H1 (cell line): ENCODE data around the gene TEAD2. TPM values are rescaled to one million over a fixed set of nuclear protein-coding genes. Genes with fewer than 3 reads are reported as not detected.
A peak's percentile ranks its signal among the peaks of the same experiment; 100 is the strongest.

Source experiments
- CTCF ChIA-PET: fragments of 300-600 bp; sonication (Branson Sonifier 250); formaldehyde crosslinking; loops from one replicate; lab custom pipeline; 2021; ENCODE audit not compliant: partially characterized antibody; lab: Charles Lee
- POLR2A ChIA-PET: fragments of 300-600 bp; sonication (Branson Sonifier 250); formaldehyde crosslinking; loops from one replicate; lab custom pipeline; 2021; ENCODE audit warnings: inconsistent platforms; ENCODE audit not compliant: partially characterized antibody; lab: Charles Lee
- DNase-seq, 2 experiments: peaks; one replicate each; pipeline versions ENCODE4 v3.0.0 to v3.0.0-alpha.2; 2010 to 2022; ENCODE audit warnings: low spot score in 2 of 2, low read depth in 1 of 2, mixed read lengths in 1 of 2
- FAIRE-seq: peaks from 2 replicates; lab custom pipeline; 2011; peaks lifted over from hg19 to GRCh38; lab: Jason Lieb, UNC
- H2AFZ ChIP-seq: 2 replicates; pipeline ENCODE4 v1.8.1; 2012; ENCODE audit warnings: low read length, inconsistent platforms
- H2AK5ac ChIP-seq: 2 replicates; pipeline ENCODE4 v1.6.1; 2013; ENCODE audit warnings: low read depth, low read length
- H2BK120ac ChIP-seq: replicated peaks from 2 replicates; pipeline ENCODE3; 2013; ENCODE audit warnings: low read depth, low read length, inconsistent platforms
- H2BK12ac ChIP-seq: 2 replicates; pipeline ENCODE4 v1.6.1; 2013; ENCODE audit warnings: low read depth, low read length
- H2BK15ac ChIP-seq: 2 replicates; pipeline ENCODE4 v1.6.1; 2013; ENCODE audit warnings: low read length
- H2BK20ac ChIP-seq: 2 replicates; pipeline ENCODE4 v1.6.1; 2013; ENCODE audit warnings: low read length
- H2BK5ac ChIP-seq: 2 replicates; pipeline ENCODE4 v1.6.1; 2013; ENCODE audit warnings: low read depth, low read length
- H3K14ac ChIP-seq: 2 replicates; pipeline ENCODE4 v1.6.1; 2013; ENCODE audit warnings: inconsistent platforms; ENCODE audit not compliant: insufficient read length
- H3K18ac ChIP-seq: 2 replicates; pipeline ENCODE4 v1.6.1; 2013; ENCODE audit warnings: low read length; ENCODE audit errors: extremely low read depth
- H3K23ac ChIP-seq: 2 replicates; pipeline ENCODE4 v1.6.1; 2013; ENCODE audit warnings: inconsistent platforms; ENCODE audit not compliant: insufficient read length
- H3K23me2 ChIP-seq: 2 replicates; pipeline ENCODE4 v1.6.1; 2013; ENCODE audit warnings: low read depth, low read length
- H3K27ac ChIP-seq: 2 replicates; pipeline ENCODE4 v1.6.1; 2011; ENCODE audit warnings: low read depth, low read length, inconsistent platforms
- H3K27me3 ChIP-seq, 4 experiments: replicated peaks in 1 of 4; 1 replicate in 1 of 4; 2 replicates in 3 of 4; pipeline versions ENCODE4 v1.6.1 to v1.8.1; 2011 to 2013; ENCODE audit warnings: low read length in 3 of 4, mild to moderate bottlenecking in 3 of 4, inconsistent platforms in 2 of 4, mixed read lengths in 2 of 4, moderate library complexity in 1 of 4; ENCODE audit not compliant: control insufficient read depth in 3 of 4, insufficient read depth in 3 of 4; ENCODE audit errors: extremely low read depth in 1 of 4
- H3K36me3 ChIP-seq, 4 experiments: 2 replicates each; pipeline versions ENCODE4 v1.6.1 to v1.8.1; 2011 to 2013; ENCODE audit warnings: mild to moderate bottlenecking in 4 of 4, low read length in 3 of 4, moderate library complexity in 2 of 4, control low read depth in 1 of 4, inconsistent platforms in 1 of 4; ENCODE audit not compliant: insufficient read depth in 4 of 4, control insufficient read depth in 2 of 4
- H3K4ac ChIP-seq: replicated peaks from 2 replicates; pipeline ENCODE3; 2013; ENCODE audit warnings: low read length, low read depth, mixed read lengths, inconsistent platforms; ENCODE audit not compliant: insufficient read length
- H3K4me1 ChIP-seq, 4 experiments: replicated peaks in 1 of 4; 1 replicate in 1 of 4; 2 replicates in 3 of 4; pipeline versions ENCODE4 v1.6.1 to v1.8.1; 2011 to 2013; ENCODE audit warnings: low read length in 3 of 4, inconsistent platforms in 2 of 4, mixed read lengths in 1 of 4; ENCODE audit not compliant: insufficient read depth in 4 of 4, control insufficient read depth in 3 of 4
- H3K4me2 ChIP-seq, 2 experiments: 2 replicates each; pipeline versions ENCODE4 v1.6.1 to v1.8.1; 2011 to 2013; ENCODE audit warnings: low read depth in 2 of 2, low read length in 2 of 2, control low read depth in 1 of 2, inconsistent platforms in 1 of 2, mild to moderate bottlenecking in 1 of 2; ENCODE audit not compliant: insufficient read depth in 1 of 2
- H3K4me3 ChIP-seq, 4 experiments: fragments of 200-600, 300-600 bp in 1 of 4; sonication (generic), shearing (Covaris generic), sonication (Bioruptor Twin) in 1 of 4; 2 replicates each; pipeline versions ENCODE4 v1.5.1 to v1.8.1; 2011 to 2016; ENCODE audit warnings: low read length in 4 of 4, low read depth in 3 of 4, control low read depth in 2 of 4, inconsistent platforms in 2 of 4, mild to moderate bottlenecking in 2 of 4, mixed read lengths in 1 of 4, moderate library complexity in 1 of 4; ENCODE audit not compliant: insufficient read depth in 2 of 4; ENCODE audit errors: extremely low read depth in 1 of 4
- H3K56ac ChIP-seq: replicated peaks from 2 replicates; pipeline ENCODE3; 2013; ENCODE audit warnings: low read depth, mild to moderate bottlenecking, mixed read lengths, low read length, inconsistent platforms; ENCODE audit not compliant: insufficient read length
- H3K79me1 ChIP-seq: 2 replicates; pipeline ENCODE4 v1.6.1; 2013; ENCODE audit warnings: low read depth, low read length, control low read depth
- H3K79me2 ChIP-seq, 2 experiments: 2 replicates each; pipeline versions ENCODE4 v1.6.1 to v1.8.1; 2012 to 2013; ENCODE audit warnings: low read length in 2 of 2, mild to moderate bottlenecking in 2 of 2, inconsistent platforms in 1 of 2; ENCODE audit not compliant: insufficient read depth in 2 of 2, control insufficient read depth in 1 of 2
- H3K9ac ChIP-seq, 4 experiments: replicated peaks in 1 of 4; 1 replicate in 1 of 4; 2 replicates in 3 of 4; pipeline versions ENCODE4 v1.6.1 to v1.8.1; 2011 to 2013; ENCODE audit warnings: low read depth in 3 of 4, low read length in 3 of 4, control low read depth in 2 of 4, mild to moderate bottlenecking in 2 of 4, moderate library complexity in 2 of 4, inconsistent platforms in 1 of 4; ENCODE audit errors: extremely low read depth in 1 of 4
- H3K9me3 ChIP-seq, 2 experiments: 2 replicates each; pipeline versions ENCODE4 v1.6.1 to v1.8.1; 2012 to 2013; ENCODE audit warnings: mild to moderate bottlenecking in 2 of 2, moderate library complexity in 2 of 2, control low read depth in 1 of 2, inconsistent platforms in 1 of 2, low read depth in 1 of 2, low read length in 1 of 2, mixed read lengths in 1 of 2; ENCODE audit not compliant: insufficient read depth in 2 of 2
- H4K20me1 ChIP-seq, 2 experiments: replicated peaks in 1 of 2; 2 replicates each; pipeline versions ENCODE3 to v1.8.1; 2011 to 2013; ENCODE audit warnings: inconsistent platforms in 2 of 2, low read length in 2 of 2, mild to moderate bottlenecking in 1 of 2; ENCODE audit not compliant: insufficient read depth in 2 of 2, control insufficient read depth in 1 of 2
- H4K5ac ChIP-seq: 2 replicates; pipeline ENCODE4 v1.6.1; 2013; ENCODE audit warnings: low read length, low read depth, mixed read lengths, inconsistent platforms; ENCODE audit not compliant: insufficient read length
- H4K8ac ChIP-seq: 2 replicates; pipeline ENCODE4 v1.8.0; 2013; ENCODE audit warnings: mild to moderate bottlenecking, moderate library complexity, low read length, inconsistent platforms; ENCODE audit not compliant: insufficient read depth; ENCODE audit errors: extremely low read depth
- H4K91ac ChIP-seq: replicated peaks from 2 replicates; pipeline ENCODE3; 2013; ENCODE audit warnings: low read length, mixed read lengths, inconsistent platforms; ENCODE audit not compliant: insufficient read length
- FOSL1 ChIP-seq: IDR thresholded peaks from 2 replicates; pipeline ENCODE4 v1.6.1; 2011; ENCODE audit warnings: mild to moderate bottlenecking, low read depth, low read length, moderate library complexity; ENCODE audit not compliant: insufficient read depth
- SP2 ChIP-seq: IDR thresholded peaks from 2 replicates; pipeline ENCODE4 v1.6.1; 2012; ENCODE audit warnings: mild to moderate bottlenecking, low read length, inconsistent platforms
- WGBS, 2 experiments: shearing (Covaris generic) in 1 of 2; methylation state at CpG; one replicate each; pipeline versions ENCODE4 v1.1.6 to v1.1.7; 2013 to 2015; ENCODE audit warnings: low lambda C conversion rate in 2 of 2, mixed read lengths in 2 of 2, inconsistent platforms in 1 of 2, low coverage in 1 of 2, missing lambda C conversion rate in 1 of 2; ENCODE audit not compliant: insufficient replicate concordance in 2 of 2, insufficient coverage in 1 of 2, insufficient read length in 1 of 2; ENCODE audit errors: extremely low coverage in 1 of 2, missing lambda C conversion rate in 1 of 2; 5-methylcytosine and 5-hydroxymethylcytosine counted together
- polyA plus RNA-seq, 7 experiments: library from polyadenylated mRNA; depleted of rRNA in 3 of 7; stranded (reverse) in 5 of 7; unstranded in 2 of 7; fragments of >200 nt in 5 of 7; fragments of 200-250 nt in 2 of 7; gene quantifications; 1 replicate in 5 of 7; 2 replicates in 1 of 7; 4 replicates in 1 of 7; pipeline versions ENCODE4 v1.2.1 to v1.2.3, GENCODE V29; 2011 to 2013; ENCODE audit warnings: missing spikeins in 2 of 7, mixed read lengths in 2 of 7
- total RNA-seq: library from RNA; stranded (reverse); fragmentation: NEBNext Ultra II Directional; extraction: Animal tissue kit (Norgen Biotek cat#: 25700); gene quantifications from 2 replicates; pipeline ENCODE4 v1.2.1, GENCODE V29; 2021
- TF ChIP-seq, protein P1 (sequence below): IDR thresholded peaks from 2 replicates; pipeline ENCODE4 v1.6.1; 2012; ENCODE audit warnings: inconsistent platforms
- TF ChIP-seq, protein P2 (sequence below): IDR thresholded peaks from 2 replicates; pipeline ENCODE4 v1.6.1; 2012; ENCODE audit warnings: inconsistent platforms

TEAD2 gene
- total and polyA plus RNA-seq, 2 of the 8 experiments (the other 6 are each of a cell fraction or from before 2014, with no cell fraction given), result 87.6 to 146 TPM

DNA sequence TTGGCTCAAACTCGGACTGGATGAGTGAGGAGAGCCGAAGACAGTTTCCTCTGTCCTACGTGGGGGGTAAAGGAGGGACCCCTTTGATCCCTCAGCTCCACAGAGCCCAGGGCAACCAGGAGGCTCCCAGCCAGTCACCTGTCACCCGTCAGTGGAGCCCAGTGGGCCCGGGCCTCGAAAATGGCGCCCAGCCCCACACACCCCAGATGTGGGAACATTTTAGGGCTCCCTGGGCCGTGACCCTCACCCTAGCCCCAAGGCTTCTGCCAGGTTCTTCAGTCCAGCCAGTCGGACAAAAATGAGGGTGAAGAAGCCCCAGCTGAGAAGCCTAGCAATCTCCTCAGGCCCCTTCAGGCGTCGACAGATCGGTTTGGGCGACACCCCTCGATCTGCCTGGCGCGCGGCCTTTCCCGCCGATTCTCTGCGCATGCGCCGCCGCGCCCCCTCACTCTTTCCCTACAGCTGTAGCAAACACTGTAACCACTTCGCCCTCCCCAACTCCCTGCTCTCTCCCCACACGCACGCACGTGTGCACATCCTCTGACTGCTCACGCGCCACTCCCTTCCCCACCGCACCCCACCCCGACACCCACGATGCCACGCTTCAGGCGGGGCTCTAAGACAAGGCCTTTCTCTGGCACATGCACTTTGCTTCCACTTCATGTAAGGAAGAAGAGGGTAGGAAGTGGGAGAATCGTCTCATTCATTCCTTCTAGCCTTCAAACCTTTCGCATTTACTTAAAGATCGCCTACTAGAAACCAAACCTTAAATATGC, 37.2 kb downstream of the TEAD2 start, which contains the start of gene SLC6A16:
Gene SLC6A16, minus strand, starts transcription at position 391 of the 776 bp plus-strand sequence. CDS start 13,844 bp downstream, outside the sequence.
- Histone ChIP-seq H3K23me2 (no peaks in the 10 kb centered on the region), H3K4me2 (no peak within 1 kb of the TSS), H3K4me1 (no peaks in the 10 kb centered on the region), H4K5ac (no peak within 1 kb of the TSS), H2BK120ac (no peak within 1 kb of the TSS), H3K23ac (no peak within 1 kb of the TSS), H3K9me3 (peaks cover 0 to 3% of the 10 kb centered on the region in 2 experiments; a peak in 2 of 4 replicates), H3K27ac (no peak within 1 kb of the TSS), H3K18ac (no peak within 1 kb of the TSS), H2AK5ac (no peak within 1 kb of the TSS), H2BK12ac (no peak within 1 kb of the TSS), H2BK15ac (no peak within 1 kb of the TSS), H2AFZ (no peak within 1 kb of the TSS), H4K91ac (no peak within 1 kb of the TSS), H3K36me3 (0 out of 8 replicates have a peak, but pooled peaks cover 0 to under 1% (median 0%) of the 10 kb centered on the region in 4 experiments)
- TF ChIP-seq, protein P1, sequence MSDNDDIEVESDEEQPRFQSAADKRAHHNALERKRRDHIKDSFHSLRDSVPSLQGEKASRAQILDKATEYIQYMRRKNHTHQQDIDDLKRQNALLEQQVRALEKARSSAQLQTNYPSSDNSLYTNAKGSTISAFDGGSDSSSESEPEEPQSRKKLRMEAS, result peak; percentile 53; the same call in 1 of the 2 replicates
- TF ChIP-seq FOSL1, result no peak
- TF ChIP-seq SP2, result no peak
- TF ChIP-seq, protein P2, sequence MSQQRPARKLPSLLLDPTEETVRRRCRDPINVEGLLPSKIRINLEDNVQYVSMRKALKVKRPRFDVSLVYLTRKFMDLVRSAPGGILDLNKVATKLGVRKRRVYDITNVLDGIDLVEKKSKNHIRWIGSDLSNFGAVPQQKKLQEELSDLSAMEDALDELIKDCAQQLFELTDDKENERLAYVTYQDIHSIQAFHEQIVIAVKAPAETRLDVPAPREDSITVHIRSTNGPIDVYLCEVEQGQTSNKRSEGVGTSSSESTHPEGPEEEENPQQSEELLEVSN, result peak; percentile 93
- TF ChIP-seq, all 59 proteins: peak for 2
- CTCF ChIA-PET, result interaction anchor here (1.1 to 3.1 kb wide), 6 partner anchors 23 to 98 kb away, joined by 3 to 11 read pairs (median 6); no protein-coding TSS in a partner anchor
- no peak within 1 kb of the TSS for H2BK20ac ChIP-seq
- H3K27me3 ChIP-seq, result no peaks in the 10 kb centered on the region; a peak in 1 of 7 replicates
- H3K14ac ChIP-seq, result peak within 1 kb of the TSS; percentile 28
- no peak within 1 kb of the TSS for H2BK5ac ChIP-seq
- WGBS, 2 experiments, result 90% methylated on average over 31 of the region's 38 CpGs; no CpG with 5 or more reads in 1 of the 2 experiments
- POLR2A ChIA-PET, result interaction anchor here (0.6 to 1.4 kb wide), 3 partner anchors 14 to 128 kb away, joined by 3 to 4 read pairs (median 3); no protein-coding TSS in a partner anchor
- H3K79me1 ChIP-seq, result no peaks in the 10 kb centered on the region
- H3K4ac ChIP-seq, result no peak within 1 kb of the TSS
- no peak within 1 kb of the TSS for H3K56ac ChIP-seq
- H3K79me2 ChIP-seq, result no peaks in the 10 kb centered on the region
- FAIRE-seq (no peak), DNase-seq (peak in 1 of 2 experiments; percentile 34)
- no peak within 1 kb of the TSS; the same call in 1 of the 2 replicates for H4K8ac ChIP-seq
- H4K20me1 ChIP-seq, result no peaks in the 10 kb centered on the region
- H3K9ac ChIP-seq, result no peak within 1 kb of the TSS
- no peak within 1 kb of the TSS for H3K4me3 ChIP-seq
